Kidney tubule cell (primary cell): ENCODE results near the gene NARF.
"Not testable (repeated sequence)": the region's sequence is repeated elsewhere in the genome, so short reads cannot be mapped to it uniquely, and the experiment has no call there.

Experiments used
- DNase-seq: peaks from one replicate; pipeline ENCODE4 v3.0.0-alpha.2; 2018; ENCODE audit warnings: low spot score

The NARF gene

DNA sequence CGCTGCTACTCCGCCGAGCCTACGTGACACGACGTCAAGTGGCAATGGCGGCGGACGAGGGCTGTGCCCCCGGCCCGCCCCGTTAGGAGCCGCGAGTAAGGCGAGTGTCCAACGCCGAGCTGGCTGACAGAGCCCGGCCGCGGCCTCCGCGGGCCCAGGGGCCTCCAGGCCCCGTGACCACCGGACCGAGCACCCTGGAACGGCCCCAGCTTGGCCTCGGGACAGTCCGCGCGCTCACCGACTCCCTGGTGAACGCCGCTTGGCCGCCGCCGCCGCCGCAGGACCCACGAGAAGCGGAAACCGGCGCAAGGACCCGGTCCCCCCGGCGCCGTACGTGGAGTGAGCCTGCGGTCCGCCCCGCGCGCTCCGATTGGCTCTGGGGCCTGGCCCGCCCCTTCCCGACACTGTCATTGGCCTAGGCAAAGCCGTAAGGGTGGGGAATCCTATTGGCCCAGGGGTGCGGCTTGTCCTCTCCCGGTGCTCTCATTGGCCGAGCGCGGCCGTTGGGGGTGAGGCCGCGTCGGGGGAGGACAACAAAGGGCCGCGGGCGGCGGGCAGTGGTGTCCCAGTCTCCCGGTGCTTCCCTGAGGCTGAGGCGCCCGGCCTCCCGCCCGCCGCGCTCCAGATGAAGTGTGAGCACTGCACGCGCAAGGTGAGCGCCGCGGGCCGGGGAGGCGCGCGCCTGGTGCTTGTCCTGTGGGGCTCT lies at the start of gene NARF:
TSS of gene NARF (plus strand) at position 563 of the 706 bp plus-strand sequence. CDS start at position 626, 63 bp downstream.
- peak; percentile 99 for DNase-seq

GRCh38 chr17:82408938-82409318 lies 49.6 kb upstream of the NARF start:
- DNase-seq, result no peak

DNA sequence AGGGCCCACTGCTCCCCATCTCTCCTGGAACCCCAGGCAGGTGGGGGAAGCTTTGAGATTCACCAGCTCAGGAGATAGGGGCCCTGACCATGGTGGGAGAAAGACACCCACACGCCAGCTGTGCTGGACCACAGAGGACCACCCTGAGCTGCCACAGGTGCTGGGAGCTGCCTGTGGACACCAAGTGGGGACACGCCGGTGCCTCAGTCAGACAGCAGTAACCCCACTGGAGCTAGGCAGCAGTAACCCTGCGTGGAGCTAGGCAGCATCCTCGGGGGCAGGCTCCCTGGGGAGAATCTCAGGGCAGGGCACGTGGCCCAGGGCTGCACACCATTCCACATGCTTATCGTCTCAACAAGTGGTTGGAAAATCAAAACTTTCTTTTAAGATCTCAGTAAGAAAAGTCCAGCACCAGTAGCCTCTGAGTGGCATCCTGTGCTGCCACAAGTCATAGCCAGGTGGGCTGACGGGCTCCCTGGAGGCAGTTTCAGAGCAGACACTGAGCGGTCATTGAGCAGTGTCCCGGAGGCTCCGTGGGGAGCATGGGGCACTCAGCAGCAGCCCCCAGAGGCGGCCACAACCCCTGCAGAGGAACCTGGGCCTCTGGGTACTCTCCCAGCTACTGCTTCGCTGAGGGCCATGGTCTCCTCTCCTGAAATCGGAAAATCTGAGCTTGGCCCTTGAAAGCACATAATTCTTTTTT lies 48.4 kb upstream of the NARF start:
- DNase-seq, result no peak

DNA sequence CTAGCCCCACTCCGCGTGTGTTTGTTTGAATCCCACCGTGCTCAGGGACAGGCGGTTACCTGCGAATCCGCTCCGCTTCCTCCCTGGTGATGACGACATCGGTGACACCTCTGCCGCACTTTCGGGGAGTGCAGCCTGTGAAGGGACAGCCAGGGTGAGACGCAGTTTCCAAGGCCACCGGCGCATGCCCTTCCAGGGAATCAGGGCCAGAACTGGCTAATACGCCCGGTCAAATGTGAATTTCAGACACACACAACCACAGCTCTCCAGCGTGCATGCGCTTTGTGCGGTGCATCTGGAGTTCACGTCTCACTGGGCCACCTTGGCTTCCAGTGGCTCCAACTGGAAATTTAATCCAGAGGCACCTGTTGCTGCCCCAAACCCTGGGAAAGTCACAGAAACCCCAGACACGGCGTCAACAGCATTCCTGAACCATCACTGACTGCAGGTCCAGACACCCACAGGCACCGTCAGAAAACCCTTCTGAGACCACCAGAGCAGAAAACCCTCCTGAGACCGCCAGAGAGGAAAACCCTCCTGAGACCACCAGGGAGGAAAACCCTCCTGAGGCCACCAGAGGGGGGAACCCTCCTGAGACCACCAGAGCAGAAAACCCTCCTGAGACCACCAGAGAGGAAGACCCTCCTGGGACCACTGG lies 47.0 kb upstream of the NARF start:
- DNase-seq, result no peak

DNA sequence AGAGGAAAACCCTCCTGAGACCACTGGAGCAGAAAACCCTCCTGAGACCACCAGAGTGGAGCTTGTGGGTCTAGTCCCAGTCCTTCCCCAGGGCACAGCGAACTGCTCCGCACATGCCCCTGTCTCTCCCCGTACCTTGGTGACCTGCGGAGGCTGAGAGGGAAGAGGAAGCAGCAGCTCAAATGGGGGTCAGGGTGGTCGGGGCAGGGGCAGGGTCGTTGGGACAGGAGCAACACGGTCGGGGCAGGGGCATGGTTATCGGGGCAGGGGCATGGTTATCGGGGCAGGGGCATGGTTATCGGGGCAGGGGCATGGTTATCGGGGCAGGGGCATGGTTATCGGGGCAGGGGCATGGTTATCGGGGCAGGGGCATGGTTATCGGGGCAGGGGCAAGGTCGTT lies 46.5 kb upstream of the NARF start:
- not testable (repeated sequence) for DNase-seq

- DNase-seq, result no peak
Measured at GRCh38 chr17:82412535-82413520, 45.7 kb upstream of the NARF start.

- DNase-seq, result peak; percentile 63
Measured at GRCh38 chr17:82414548-82415281, 43.8 kb upstream of the NARF start.

DNA sequence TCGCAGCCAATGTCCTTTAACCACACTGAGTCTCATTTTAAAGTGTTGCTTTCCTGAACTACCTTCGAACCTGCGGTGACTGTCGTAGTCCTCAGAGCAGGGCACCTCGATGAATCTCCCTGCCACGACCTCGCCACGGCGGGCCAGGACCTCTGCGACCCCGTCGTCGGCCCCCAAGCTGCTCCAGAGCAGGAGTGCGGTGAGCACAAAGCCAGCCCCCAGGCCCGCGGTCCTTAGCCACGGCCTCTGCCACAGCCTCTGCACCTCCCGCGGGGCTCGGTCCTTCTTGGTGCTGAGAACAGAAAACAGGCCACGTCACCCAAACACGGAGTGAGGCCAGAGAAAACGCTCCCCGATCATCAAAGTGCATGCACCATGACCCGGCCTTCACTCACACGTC lies 43.2 kb upstream of the NARF start:
- DNase-seq, result no peak

DNA sequence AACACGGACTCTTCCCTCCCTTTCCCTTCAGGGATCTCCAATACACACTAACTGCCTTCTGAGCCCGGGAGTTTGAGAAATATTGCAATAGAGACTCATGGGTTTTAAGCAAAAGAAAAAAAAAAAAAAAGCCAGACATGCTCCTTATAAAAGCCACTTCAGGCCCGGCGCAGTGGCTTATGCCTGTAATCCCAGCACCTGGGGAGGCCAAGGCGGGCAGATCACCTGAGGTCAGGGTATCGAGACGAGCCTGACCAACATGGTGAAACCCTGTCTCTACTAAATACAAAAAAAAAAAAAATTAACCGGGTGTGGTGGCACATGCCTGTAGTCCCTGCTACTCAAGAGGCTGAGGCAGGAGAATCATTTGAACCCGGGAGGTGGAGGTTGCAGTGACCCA lies 42.8 kb upstream of the NARF start:
- no peak for DNase-seq

DNA sequence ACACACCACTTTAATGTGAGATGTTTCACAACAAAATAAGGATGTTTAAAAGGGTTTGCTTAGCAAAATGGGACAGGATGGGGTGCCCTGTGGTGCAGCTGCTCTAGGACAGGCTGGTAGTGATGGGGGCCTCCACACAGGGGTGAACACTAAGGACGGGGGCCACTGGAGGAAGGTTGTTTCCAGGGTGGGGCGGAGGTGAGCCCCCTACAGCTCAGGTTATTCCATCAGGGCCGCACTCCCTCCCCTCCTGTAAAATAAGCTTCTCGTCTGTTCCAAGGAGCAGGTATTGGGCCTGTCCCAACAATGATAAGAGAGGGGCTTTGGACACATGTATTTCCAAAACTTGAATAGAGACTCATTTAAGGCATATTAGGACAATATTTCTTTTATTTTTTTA lies 42.3 kb upstream of the NARF start:
- no peak for DNase-seq

DNA sequence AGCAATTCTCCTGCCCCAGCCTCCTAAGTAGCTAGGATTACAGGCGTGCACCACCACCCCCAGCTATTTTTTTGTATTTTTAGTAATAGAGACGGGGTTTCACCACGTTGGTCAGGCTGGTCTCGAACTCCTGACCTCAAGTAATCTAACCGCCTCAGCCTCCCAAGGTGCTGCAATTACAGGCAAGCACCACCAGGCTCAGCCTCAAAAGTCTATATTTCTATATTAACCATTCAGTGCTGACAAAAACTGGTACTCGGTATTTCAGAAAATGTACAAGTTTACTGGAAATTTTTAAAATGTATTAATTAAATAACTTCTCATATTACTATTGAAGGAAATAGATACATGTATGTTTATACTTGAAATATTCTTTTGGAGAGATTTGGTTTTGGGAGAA lies 41.8 kb upstream of the NARF start:
- DNase-seq, result no peak

- peak; percentile 90 for DNase-seq
Measured at GRCh38 chr17:82418001-82418986, 40.2 kb upstream of the NARF start, which contains the start of the genes HEXD and OGFOD3. TSS of gene HEXD (plus strand) at chr17:82418347. CDS start at chr17:82419800, 1,453 bp downstream. TSS of gene OGFOD3 (minus strand) at chr17:82418586. CDS start at chr17:82418485, 101 bp downstream.

- peak; percentile 35 for DNase-seq
Measured at GRCh38 chr17:82419540-82419939, 39.0 kb upstream of the NARF start.

- DNase-seq, result peak; percentile 43
Measured at GRCh38 chr17:82424001-82424862, 34.3 kb upstream of the NARF start.

DNA sequence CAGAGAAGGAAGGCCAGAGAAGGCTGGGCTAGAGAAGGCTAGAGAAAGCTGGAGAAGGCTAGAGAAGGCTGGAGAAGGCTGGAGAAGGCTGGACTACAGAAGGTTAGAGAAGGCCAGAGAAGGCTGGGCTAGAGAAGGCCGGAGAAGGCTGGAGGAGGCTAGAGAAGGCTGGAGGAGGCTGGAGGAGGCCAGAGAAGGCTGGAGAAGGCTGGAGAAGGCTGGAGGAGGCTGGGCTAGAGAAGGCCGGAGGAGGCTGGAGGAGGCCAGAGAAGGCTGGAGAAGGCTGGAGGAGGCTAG lies 33.7 kb upstream of the NARF start:
- no peak for DNase-seq

DNA sequence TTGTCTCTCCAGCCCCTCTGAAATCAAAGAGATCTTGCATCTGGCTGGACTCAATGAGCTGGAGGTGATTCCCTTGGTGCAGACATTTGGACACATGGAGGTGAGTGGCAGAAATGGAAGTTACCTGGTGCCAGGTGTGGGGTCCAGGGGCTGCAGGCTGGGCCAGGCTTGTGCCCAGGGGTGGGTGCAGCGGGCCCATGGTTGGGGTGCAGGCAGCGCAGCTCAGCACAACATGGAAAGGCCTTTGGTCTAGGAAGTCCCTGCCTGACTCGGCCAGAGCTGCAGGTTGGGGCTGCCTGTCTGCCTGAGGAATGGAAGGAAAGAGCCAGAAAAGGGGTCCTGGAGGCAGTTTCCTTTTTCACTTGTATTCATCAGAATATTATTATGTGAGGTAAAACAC lies 30.0 kb upstream of the NARF start:
- no peak for DNase-seq

GRCh38 chr17:82429824-82430223 lies 28.7 kb upstream of the NARF start:
- no peak for DNase-seq

GRCh38 chr17:82432017-82432416 lies 26.5 kb upstream of the NARF start:
- no peak for DNase-seq
